COLO829 (cell line): ENCODE data around the gene SLC2A9.
"Not testable (repeated sequence)": the region's sequence is repeated elsewhere in the genome, so short reads cannot be mapped to it uniquely, and the experiment has no call there.

Source experiments
- DNase-seq: peaks from one replicate; pipeline ENCODE4 v3.0.0; 2012; ENCODE audit warnings: low spot score

SLC2A9 gene

DNA sequence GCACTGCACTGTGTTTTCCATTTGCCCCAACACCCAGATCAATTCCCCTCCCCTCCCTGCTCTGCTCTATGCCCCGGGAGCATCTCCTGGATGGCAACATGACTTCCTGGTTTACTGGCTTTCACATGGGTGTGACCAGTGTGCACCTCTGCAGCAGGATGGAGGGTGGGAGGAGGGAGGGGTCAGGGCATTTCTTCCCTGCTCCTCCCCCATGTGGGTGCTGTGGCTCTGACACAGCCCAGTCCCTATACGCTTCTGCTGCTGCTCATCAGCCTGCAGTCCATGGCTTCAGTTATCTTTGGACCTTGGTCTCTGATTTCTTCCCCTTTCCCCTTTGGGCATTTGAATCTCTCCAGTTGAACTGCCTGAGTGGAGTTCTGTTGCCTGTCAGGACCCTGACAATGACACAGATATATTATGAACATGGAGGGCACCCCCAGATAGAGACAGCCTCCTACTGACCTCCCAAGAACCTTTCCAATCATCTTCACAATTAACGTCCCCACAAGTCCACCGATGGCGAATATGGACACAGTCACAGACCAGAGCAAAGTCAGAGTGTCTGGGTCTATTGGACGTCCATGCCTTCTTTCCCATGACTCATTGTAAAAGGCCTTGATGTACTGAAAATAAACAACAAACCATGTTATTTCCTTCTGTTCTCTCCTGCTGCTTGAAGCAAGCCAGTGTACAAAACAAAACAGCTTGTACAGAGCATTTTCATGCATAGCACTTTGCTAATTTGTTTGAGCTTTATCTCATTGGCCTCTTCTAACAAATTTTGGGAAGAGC is 24.8 kb downstream of the SLC2A9 start:
- no peak for DNase-seq

DNA sequence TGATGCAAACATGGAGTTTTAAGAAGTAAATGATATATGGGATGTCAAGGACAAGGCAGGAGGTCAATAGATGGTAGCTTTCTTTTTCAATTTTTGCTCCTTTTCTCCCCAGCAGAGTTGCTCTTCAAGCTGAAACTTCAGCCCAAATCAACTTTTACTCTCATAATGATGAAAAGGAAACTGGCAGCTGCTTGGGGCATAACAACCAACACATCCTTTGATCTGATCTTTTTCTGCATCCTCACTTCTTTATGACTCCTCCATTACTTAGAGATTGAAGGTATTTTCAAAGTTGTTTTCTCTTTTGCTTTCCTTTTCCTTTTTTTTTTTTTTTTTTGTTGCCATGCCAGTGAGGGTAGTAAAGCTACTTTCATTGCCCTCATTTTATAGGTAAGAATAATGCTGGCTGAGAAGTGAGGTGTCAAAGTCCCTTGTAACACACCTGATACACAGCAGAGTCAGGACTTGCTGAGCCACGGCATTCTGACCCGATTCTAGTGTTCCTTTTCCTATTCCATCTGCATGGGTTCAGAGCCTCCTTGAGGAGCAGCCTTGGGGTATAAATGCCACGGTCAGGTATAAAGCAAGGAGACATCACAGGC is 26.9 kb downstream of the SLC2A9 start:
- DNase-seq = no peak

DNA sequence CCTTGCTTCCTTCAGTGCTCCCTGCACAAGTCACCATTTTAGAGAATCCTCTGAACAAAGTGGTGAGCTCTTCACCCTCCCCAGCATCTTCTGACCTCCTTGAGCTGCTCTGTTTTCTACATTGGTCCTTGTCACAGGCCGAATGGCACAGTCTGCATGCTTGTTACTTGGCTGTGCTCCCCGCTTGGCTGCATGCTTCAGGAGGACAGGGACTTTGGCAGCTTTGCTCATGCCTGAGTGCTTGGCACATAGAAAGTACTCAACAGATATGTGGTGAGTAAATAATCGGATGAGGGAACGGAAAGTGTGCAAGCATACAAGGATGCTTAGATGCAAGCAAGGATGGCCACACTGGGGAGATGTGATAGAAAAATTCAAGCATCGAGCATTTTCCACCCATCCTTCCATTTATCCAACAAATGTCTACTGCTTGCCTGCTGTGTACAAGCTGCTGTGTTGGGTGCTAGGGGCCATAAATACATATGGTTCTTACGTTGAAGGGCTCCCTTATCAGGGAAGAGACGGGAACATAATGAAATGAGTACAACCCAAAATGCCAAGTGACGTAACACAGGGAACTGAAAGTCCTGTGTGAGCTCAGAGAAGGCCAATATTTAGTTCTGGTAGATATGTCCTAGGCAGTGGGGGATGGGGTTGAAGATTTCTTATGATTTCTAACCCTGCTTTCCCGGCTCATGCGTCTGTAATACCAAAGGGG is 31.2 kb downstream of the SLC2A9 start:
- no peak for DNase-seq

DNA sequence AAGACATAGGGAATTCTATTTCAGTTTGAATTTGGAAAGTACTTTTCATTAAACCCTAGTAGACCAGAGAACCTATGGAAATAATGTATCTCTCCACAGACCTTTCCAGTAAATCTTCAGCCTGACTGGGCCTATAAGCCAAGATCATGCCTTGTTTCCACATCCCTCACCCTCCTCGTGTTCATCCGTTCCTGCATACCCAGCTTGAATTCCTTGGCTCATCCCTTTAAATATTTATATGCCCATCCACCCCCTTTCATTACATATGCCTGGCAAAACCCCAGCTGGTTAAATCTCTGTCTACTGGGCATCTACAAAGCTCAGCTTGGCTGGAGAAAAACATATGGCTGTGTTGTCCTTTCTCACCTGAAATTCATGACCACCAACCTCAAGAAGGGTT is 32.4 kb downstream of the SLC2A9 start:
- no peak for DNase-seq

DNA sequence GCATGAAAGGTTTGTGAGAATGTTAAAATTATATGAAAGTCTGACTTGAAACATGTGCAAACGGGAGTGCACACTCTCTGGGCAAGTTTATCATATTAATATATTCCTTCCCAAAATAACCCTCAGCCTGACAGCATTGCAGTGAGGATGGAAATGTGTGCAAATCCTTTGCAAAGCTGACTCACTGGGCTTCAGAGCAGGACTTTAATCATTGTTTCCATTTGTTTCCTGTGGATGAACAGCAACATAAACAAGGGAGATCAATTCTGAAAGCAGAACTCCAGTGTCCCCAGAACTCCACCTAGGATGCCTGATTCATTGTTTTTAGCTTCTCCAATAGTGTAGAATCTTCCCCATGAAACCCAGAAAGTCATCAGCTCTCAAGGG is 32.9 kb downstream of the SLC2A9 start:
- no peak for DNase-seq

DNA sequence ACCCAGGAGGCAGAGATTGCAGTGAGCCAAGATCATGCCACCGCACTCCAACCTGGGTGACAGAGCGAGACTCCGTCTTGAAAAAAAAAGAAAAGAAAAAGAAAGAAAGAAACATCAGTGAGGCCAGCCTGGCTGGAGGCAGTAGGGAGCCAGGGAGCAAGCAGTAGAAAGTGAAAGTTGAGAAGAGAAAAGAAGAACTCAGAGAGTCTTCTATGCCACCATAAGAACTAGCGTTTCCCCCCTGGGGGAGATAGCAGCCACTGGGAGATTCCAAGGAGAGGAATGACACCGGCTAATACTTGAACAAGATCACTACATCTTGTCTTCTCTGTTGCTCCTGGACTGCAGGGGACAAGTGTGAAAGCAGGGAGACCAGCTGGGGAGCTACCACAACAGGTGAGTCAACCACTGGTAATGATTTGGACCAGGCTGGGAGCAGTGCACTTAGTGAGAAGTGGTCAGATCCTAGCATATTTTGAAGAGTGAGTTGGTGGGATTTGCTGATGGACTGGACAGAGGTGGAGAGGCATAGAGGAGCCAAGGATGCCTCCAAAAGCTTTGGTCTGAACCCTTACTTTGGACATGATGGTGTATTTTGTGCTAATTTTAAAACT is 33.4 kb downstream of the SLC2A9 start:
- no peak for DNase-seq

DNA sequence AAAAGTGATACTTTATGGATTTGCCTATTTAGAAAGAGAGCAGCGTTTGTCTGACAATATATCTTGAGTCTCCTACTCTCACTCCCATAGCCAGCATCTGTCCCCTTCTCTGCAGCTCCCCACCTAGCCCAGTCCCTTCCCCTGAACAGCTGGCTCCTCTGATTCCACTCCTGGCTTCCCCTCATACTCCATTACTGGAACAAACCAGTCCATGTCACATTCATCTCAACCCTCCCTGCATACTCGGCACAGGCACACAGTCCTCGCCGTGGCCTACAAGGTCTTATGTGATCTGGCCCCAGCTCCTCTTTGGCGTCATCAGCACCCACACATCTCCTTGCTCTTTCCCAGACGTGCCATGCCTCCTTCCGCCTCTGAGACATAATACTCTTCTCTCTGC is 36.7 kb downstream of the SLC2A9 start:
- DNase-seq = no peak

DNA sequence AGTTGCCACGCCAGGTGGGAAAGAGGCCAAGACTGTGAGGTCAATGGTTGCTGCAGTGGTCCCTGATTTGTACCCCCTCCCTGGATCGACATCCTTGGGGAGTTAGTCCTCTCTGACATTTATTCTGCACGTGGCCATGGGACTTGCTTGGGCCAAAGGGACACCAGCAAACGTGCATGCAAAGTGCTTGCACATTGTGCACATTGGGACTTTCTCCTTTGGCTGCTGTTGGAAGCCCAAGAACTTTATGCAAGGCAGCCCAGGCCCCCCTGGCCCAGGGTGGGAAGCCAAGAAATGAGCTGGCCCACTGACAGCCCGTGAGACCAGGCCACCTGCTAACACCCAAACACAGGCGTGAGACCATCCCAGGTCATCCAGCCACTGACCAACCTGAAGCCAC is 38.1 kb downstream of the SLC2A9 start:
- no peak for DNase-seq

DNA sequence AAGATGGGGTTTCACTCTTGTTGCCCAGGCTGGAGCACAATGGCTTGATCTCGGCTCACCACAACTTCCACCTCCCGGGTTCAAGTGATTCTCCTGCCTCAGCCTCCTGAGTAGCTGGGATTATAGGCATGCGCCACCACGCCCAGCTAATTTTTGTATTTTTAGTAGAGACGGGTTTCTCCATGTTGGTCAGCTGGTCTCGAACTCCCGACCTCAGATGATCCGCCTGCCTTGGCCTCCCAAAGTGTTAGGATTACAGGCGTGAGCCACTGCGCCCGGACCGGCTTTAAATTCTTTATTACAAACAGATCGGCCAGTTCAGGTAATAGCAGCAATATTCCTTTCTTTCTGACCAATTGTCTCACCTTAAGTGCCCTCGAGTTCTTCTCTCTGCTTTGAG is 39.4 kb downstream of the SLC2A9 start:
- DNase-seq = not testable (repeated sequence)

DNA sequence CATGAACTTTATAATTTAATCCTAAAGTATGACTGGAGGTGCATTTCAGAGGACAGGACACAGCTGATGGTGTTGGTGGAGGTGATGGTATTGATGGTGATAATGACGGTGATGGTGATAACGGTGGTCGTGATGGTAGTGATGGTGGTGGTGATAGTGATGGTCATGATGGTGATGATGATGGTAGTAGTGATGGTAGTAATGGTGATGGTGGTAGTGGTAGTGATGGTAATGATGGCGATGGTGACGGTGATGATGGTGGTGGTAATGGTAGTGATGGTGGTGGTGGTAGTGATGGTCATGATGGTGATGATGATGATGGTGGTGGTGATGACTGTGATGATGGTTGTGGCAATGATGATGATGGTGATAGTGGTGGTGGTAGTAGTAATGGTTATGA is 40.4 kb downstream of the SLC2A9 start:
- no peak for DNase-seq

DNA sequence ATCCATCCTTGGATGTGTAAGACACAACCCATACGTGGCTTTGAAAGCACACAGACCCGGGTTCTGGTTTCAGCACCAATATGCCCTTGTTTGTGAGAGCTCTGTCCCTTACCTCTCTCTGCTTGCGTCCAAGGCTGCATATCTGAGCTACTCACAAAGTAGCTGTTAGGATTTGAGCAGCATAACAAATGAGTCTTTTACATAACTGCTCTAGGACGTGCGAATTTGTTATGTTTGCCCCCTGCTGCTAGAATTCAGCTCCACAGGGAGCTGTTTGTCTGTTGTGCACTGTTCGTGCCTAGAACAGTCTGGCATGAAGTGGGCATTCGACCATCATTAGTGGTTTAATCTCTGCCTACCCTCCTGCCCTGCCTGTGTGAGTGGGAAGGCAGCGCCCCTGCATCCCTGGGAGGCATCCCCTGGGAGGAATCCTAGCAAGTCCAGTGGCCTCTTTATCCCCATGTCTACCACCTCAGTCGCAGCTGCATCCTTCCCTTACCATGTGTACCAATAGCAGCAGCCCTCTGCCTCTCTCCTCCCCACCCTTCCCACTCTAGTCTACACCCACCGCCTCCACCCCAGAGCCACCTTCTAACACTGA is 42.1 kb downstream of the SLC2A9 start:
- no peak for DNase-seq

DNA sequence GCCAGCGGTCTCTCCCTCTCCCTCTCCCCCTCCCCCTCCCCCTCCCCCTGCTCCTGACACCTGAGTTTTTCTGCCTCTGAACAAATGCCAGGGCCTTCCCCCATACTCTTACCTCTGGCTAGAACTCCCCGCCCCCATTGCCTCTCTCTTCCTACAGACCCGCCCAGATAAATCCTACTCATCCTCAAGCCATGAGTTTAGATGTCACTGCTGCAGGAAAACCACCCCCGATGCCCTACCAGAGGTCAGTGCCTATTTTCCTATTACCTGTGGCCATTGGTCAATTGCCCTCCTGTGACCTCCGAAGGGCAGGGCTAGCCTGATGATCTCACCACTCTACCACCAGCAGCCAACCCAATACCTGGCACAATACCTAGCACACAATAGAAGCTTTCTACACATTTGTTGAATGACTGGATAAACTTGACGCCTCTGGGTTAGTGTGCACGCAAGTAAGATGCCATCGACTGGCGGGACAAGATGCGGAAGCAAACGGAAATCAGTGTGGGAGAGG is 43.7 kb downstream of the SLC2A9 start:
- no peak for DNase-seq

DNA sequence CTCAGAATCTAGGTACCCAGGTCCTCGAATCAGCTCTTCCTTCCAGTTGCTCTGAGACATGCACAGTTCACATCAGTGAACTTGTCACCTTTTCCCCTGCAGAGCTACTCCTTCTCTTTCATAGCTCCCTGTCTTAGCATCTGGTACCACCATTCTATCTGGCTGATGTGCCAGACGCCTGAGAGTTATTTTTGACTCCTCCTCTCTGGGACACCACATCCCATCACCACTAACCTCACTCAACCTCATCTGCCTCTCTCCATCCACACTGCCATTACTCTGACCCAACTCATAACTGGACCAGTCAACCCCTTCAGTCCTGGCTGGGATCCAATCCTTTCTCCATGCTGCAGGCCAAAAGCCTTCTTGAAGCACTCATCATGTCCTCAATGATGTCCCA is 44.5 kb downstream of the SLC2A9 start:
- DNase-seq = no peak

DNA sequence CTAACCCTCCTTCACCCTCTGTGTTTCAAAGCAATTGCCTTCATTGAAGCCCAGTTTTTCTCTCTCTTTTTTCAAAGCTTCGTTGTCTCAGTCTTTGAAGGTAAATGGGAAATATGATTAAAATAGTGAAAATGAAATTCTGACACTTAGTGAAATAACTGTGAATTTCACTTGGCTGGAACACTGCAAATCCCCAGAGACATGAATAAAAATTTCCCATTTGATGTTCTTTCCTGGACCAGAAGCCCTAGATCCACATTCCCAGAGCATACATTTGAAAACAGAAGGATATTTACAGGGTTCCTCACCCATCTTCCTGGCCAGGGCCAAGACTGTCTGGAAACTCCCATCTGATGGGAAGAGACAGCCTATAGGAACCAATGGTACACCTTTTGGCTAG is 45.0 kb downstream of the SLC2A9 start:
- no peak for DNase-seq

DNA sequence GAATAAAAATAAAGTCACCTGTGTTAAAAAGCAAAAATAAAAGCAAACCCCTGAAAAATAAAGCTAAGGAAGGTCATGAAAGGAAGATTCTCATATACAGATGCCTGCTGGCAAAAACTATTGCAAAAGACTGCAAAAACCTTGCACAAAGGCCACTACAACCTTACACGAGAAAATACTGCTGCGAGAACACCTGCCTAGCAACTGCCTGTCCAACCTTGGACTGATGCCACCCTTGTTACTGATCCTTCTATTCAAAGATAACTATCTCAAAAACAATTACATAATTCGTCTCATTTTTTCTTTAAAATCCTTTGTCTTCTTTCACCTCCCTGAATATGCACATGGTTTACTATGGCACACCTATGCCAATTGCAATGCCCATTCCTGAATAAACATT is 49.6 kb downstream of the SLC2A9 start:
- no peak for DNase-seq

DNA sequence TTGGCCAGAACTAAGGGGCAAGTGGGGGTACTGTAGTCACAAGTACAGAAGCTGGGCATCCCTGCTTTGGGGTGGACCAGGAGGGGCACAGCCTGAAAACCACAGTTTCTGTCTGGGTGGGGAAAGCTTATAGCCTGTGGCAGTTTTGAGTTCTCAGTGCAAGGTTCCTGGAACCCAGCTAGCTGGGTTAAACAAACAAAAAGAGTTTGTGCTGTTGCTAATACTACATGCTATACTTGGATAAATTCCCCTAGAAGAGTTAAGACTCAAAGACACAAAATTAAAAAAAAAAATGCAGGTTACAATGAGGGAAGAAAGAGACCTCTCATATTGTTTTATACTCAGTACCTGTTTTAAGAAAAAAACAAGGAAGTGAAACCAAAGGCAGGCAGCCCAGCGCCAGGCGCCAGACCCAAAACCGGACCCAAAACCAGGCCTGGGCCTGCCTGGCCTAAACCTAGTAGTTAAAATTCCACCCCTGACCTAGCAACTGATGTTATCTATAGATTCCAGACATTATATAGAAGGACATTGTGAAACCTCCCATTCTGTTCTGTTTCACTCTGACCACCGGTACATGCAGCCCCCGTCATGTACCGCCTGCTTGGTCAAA is 50.8 kb downstream of the SLC2A9 start:
- DNase-seq = no peak

DNA sequence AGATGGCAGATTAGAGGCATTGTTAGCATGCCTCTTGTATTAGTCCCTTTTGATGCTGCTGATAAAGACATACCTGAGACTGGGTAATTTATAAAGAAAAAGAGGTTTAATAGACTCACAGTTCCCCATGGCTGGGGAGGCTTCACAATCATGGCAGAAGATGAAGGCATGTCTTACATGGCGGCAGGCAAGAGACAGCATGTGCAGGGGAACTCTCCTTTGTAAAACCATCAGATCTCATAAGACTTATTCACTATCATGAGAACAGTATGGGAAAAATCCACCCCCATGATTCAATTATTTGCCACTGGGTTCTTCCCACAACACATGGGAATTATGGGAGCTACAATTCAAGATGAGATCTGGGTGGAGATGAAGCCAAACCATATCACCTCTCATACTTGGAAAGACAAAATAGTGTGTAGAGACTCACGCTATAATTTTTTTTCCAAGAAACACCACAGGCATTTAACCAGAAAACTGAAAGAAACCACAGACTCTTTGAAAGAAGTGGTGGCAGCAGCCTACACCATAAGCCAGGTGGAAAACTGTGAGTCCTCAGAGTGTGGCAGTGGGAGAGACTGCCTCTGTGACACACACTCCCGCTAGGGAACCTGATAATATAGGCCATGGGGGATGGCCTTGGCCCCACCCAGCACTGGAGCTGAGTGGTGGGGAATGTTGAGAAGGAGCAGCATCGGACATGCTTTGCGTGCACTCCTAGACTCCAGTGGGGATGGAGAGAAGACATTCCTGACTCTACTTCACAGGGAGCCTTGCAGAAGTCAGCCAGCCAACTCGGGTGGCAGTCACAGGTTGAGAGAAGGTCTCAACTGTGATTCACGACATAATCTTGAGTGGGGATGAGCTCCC is 51.5 kb downstream of the SLC2A9 start:
- no peak for DNase-seq

DNA sequence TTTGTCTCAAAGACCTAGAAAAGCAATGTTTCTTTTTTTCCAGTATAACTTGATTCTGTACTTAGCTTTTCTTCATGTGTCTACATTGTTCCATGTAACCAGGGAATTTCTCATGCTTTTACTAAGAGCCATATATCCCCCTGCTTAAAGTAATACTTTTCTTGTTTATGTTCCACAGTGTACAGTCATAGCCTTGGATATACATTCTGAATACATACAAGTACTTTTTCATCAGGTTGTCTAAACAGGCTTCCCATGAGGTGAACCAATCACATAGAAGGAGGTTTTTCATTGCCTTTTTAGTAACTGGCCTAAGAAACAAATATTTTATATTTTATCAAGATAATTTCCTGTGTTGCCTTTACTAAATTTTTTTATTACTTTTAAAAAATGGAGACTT is 52.8 kb downstream of the SLC2A9 start:
- DNase-seq = no peak

DNA sequence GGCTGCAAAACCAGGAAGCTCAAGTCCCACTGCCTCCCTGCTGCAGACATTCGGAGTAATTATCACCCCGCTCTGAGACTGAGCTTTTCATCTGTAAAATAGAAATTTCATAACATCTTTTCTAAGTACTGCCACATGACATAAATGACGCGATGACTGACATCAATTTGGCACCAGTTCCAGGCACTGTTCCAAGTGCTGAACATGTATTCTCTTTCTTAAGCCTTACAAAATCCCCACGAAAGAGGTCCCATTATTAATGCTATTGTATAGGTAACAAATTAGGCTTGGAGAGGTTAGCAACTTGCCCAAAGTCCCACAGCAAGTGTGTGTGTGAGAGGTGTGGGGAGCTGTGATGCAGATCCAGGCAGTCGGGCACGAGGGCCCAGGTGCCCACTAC is 56.4 kb downstream of the SLC2A9 start:
- DNase-seq = no peak

DNA sequence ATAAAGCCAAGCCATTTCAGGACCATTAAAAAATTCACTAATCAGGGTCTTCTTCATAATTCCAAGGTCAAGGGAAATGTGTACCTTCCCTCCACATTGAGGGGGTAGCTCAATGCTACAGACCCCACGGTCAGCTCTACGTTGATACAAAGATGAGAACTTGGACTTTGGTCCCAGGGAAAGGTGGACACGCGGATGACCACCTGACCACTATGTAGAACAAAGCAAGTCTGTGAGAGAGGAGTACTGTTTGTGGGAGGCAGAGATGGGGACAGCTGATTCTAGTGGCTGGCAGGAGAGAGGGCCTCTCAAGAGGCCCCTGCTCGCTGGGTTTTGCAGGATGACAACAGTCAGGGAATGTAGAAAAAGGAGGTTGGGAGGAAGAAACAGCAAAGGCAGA is 58.0 kb downstream of the SLC2A9 start:
- DNase-seq = no peak
